Activated CD4-positive, alpha-beta memory T cell treated with anti-CD3 and anti-CD28 coated beads, Interleukin-2, amount 10 ng/mL, durations not matched to agents 7 days and 5 days (primary cell): Measurements from ENCODE around the gene TM9SF2. TPM values are rescaled to one million over a fixed set of nuclear protein-coding genes. Genes with fewer than 3 reads are reported as not detected.

Source experiments
- CTCF ChIA-PET: fragments of 350-600 bp; sonication (Branson Sonifier 250); formaldehyde crosslinking; loops from one replicate; lab custom pipeline; 2021; ENCODE audit warnings: antibody characterized with exemption, inconsistent platforms; lab: Charles Lee
- POLR2A ChIA-PET: fragments of 350-600 bp; sonication (Branson Sonifier 250); formaldehyde crosslinking; loops from one replicate; lab custom pipeline; 2021; ENCODE audit warnings: antibody characterized with exemption; lab: Charles Lee
- DNase-seq: peaks from one replicate; pipeline ENCODE4 v3.0.0-alpha.2; 2020
- H3K27ac Mint-ChIP-seq: one replicate; pipeline ENCODE4 v1.8.0; 2021; ENCODE audit warnings: mild to moderate bottlenecking, mixed read lengths
- H3K27me3 Mint-ChIP-seq: one replicate; pipeline ENCODE4 v1.8.0; 2021; ENCODE audit warnings: mixed read lengths
- H3K36me3 Mint-ChIP-seq: one replicate; pipeline ENCODE4 v1.8.0; 2021; ENCODE audit warnings: low read depth, mixed read lengths
- H3K4me1 Mint-ChIP-seq: one replicate; pipeline ENCODE4 v1.8.0; 2021; ENCODE audit warnings: mixed read lengths
- H3K4me3 Mint-ChIP-seq: one replicate; pipeline ENCODE4 v1.8.0; 2021; ENCODE audit warnings: mild to moderate bottlenecking, mixed read lengths
- H3K9me3 Mint-ChIP-seq: one replicate; pipeline ENCODE4 v1.8.0; 2021; ENCODE audit warnings: mixed read lengths
- total RNA-seq, 2 experiments: library from RNA; stranded (reverse); gene quantifications; one replicate each; pipeline ENCODE4 v1.2.3, GENCODE V29; 2021

Gene TM9SF2
- total RNA-seq, 2 experiments from 2014 or later = 84.5 to 88.6 TPM

GRCh38 chr13:99545361-99545760, 44.1 kb downstream of the TM9SF2 start:
- Mint-ChIP-seq H3K27ac (no peak overlapping the region), H3K36me3 (peaks cover 87% of the 10 kb centered on the region), H3K4me3 (no peak overlapping the region), H3K4me1 (peaks cover 68% of the 10 kb centered on the region), H3K9me3 (no peaks in the 10 kb centered on the region), H3K27me3 (no peaks in the 10 kb centered on the region)
- CTCF ChIA-PET = interaction anchor here (1.1 to 1.3 kb wide), 2 partner anchors 12 to 109 kb away, joined by 3 read pairs; no protein-coding TSS in a partner anchor
- no peak for DNase-seq
- POLR2A ChIA-PET = interaction anchor here (1.2 to 1.3 kb wide), 2 partner anchors 10 to 61 kb away, joined by 3 to 4 read pairs; partner anchors contain the start of gene CLYBL

GRCh38 chr13:99545979-99546378, 44.7 kb downstream of the TM9SF2 start:
- H3K9me3 Mint-ChIP-seq = no peaks in the 10 kb centered on the region
- peaks cover 62% of the 10 kb centered on the region for H3K4me1 Mint-ChIP-seq
- POLR2A ChIA-PET = interaction anchor here (1.2 to 1.4 kb wide), 2 partner anchors 50 to 60 kb away, joined by 3 to 4 read pairs; partner anchors contain the start of gene CLYBL
- H3K27ac Mint-ChIP-seq = no peak overlapping the region
- H3K27me3 Mint-ChIP-seq = no peaks in the 10 kb centered on the region
- CTCF ChIA-PET = interaction anchor here (0.9 to 1.3 kb wide), 2 partner anchors 12 to 74 kb away, joined by 3 read pairs; no protein-coding TSS in a partner anchor
- peaks cover 83% of the 10 kb centered on the region for H3K36me3 Mint-ChIP-seq
- no peak for DNase-seq
- no peak overlapping the region for H3K4me3 Mint-ChIP-seq

- no peaks in the 10 kb centered on the region for H3K27me3 Mint-ChIP-seq
- no peak for DNase-seq
- peak overlapping the region; percentile 20 for H3K27ac Mint-ChIP-seq
- peaks cover 82% of the 10 kb centered on the region for H3K36me3 Mint-ChIP-seq
- peaks cover 53% of the 10 kb centered on the region for H3K4me1 Mint-ChIP-seq
- no peak overlapping the region for H3K4me3 Mint-ChIP-seq
- ChIA-PET POLR2A (interaction anchor here (1.4 to 1.8 kb wide), 2 partner anchors 44 to 51 kb away, joined by 4 read pairs; no protein-coding TSS in a partner anchor), CTCF (interaction anchor here (0.6 to 1.3 kb wide), 3 partner anchors 11 to 689 kb away, joined by 3 read pairs; no protein-coding TSS in a partner anchor)
- H3K9me3 Mint-ChIP-seq = no peaks in the 10 kb centered on the region
Measured at GRCh38 chr13:99546878-99547277, 45.6 kb downstream of the TM9SF2 start.

DNA sequence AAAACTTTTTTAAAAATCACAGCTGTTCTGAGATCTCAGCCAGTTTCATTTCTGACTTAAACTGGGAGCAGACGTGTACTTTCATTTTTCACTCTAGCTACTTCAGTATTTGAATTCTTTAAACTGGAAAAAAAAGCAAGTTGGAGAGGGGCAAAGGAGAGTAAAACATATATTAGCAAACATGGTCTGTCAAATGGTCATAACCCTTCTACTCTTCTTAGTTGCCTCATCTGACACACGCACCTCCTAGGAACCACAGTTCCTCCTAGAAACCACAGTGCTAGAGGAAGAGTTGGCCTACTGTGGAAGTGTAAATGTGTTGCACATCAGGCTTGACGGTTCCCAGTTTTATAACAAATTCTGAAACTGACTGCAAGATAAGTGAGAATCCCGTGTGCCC, 47.2 kb downstream of the TM9SF2 start:
- Mint-ChIP-seq H3K27me3 (no peaks in the 10 kb centered on the region), H3K36me3 (peaks cover 80% of the 10 kb centered on the region), H3K4me3 (no peak overlapping the region), H3K9me3 (no peaks in the 10 kb centered on the region), H3K27ac (peak overlapping the region; percentile 50), H3K4me1 (peaks cover 39% of the 10 kb centered on the region)
- POLR2A ChIA-PET = interaction anchor here (1.3 to 1.8 kb wide), 2 partner anchors 10 to 45 kb away, joined by 3 to 4 read pairs; no protein-coding TSS in a partner anchor
- DNase-seq = no peak
- CTCF ChIA-PET = no interaction called here

- ChIA-PET POLR2A (no interaction called here), CTCF (interaction anchor here (1.2 kb wide), 1 partner anchor 10 kb away, joined by 4 read pairs; no protein-coding TSS in a partner anchor)
- no peak for DNase-seq
- Mint-ChIP-seq H3K4me3 (no peak overlapping the region), H3K36me3 (peaks cover 76% of the 10 kb centered on the region), H3K9me3 (no peaks in the 10 kb centered on the region), H3K4me1 (peaks cover 24% of the 10 kb centered on the region), H3K27ac (no peak overlapping the region), H3K27me3 (no peaks in the 10 kb centered on the region)
Measured at GRCh38 chr13:99553033-99553432, 51.8 kb downstream of the TM9SF2 start.

DNA sequence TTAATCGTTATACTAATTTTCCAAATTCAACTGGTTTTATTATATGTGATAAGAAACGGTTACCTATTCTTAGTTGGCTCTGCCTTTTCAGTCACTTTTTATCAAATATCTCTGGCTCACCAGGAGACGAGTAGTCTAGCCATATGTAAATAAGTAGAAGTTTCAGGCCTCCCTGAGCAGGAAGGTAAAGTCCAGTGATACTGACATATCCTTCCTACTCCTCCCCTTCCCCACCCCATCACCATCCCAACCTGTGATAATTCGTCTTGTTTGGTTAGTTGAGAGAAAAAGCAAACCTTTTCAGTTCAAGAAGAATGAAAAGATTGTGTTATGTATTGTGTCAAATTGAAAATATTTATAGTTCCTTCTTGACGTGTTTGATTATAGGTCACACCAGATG, 53.9 kb downstream of the TM9SF2 start:
- no peak for DNase-seq
- H3K36me3 Mint-ChIP-seq = peaks cover 78% of the 10 kb centered on the region
- H3K4me3 Mint-ChIP-seq = no peak overlapping the region
- H3K4me1 Mint-ChIP-seq = peaks cover 9% of the 10 kb centered on the region
- no peaks in the 10 kb centered on the region for H3K9me3 Mint-ChIP-seq
- ChIA-PET CTCF (no interaction called here), POLR2A (no interaction called here)
- no peak overlapping the region for H3K27ac Mint-ChIP-seq
- H3K27me3 Mint-ChIP-seq = no peaks in the 10 kb centered on the region

- H3K27ac Mint-ChIP-seq = no peak overlapping the region
Measured at GRCh38 chr13:99556867-99557443, 55.7 kb downstream of the TM9SF2 start.

GRCh38 chr13:99558570-99559180, 57.4 kb downstream of the TM9SF2 start:
- H3K36me3 Mint-ChIP-seq = peaks cover 80% of the 10 kb centered on the region
- no peak overlapping the region for H3K27ac Mint-ChIP-seq
- H3K9me3 Mint-ChIP-seq = no peaks in the 10 kb centered on the region
- POLR2A ChIA-PET = interaction anchor here (1.1 kb wide), 1 partner anchor 11 kb away, joined by 3 read pairs; no protein-coding TSS in a partner anchor
- no peak for DNase-seq
- H3K27me3 Mint-ChIP-seq = no peaks in the 10 kb centered on the region
- CTCF ChIA-PET = interaction anchor here (0.8 to 1.2 kb wide), 3 partner anchors 20 to 122 kb away, joined by 3 to 4 read pairs (median 3); no protein-coding TSS in a partner anchor
- H3K4me3 Mint-ChIP-seq = no peak overlapping the region
- peaks cover 9% of the 10 kb centered on the region for H3K4me1 Mint-ChIP-seq

More at GRCh38 chr13:99556867-99557443, 55.7 kb downstream of the TM9SF2 start:
- Mint-ChIP-seq H3K4me3 (no peak overlapping the region), H3K27me3 (no peaks in the 10 kb centered on the region), H3K9me3 (no peaks in the 10 kb centered on the region), H3K36me3 (peaks cover 79% of the 10 kb centered on the region), H3K4me1 (peaks cover 9% of the 10 kb centered on the region)
- CTCF ChIA-PET = interaction anchor here (0.9 to 1.0 kb wide), 2 partner anchors 11 to 52 kb away, joined by 3 read pairs; no protein-coding TSS in a partner anchor
- DNase-seq = no peak
- POLR2A ChIA-PET = no interaction called here

GRCh38 chr13:99559560-99559959, 58.3 kb downstream of the TM9SF2 start:
- Mint-ChIP-seq H3K4me3 (no peak overlapping the region), H3K9me3 (no peaks in the 10 kb centered on the region), H3K4me1 (peaks cover 9% of the 10 kb centered on the region), H3K36me3 (peaks cover 82% of the 10 kb centered on the region), H3K27ac (no peak overlapping the region), H3K27me3 (no peaks in the 10 kb centered on the region)
- no peak for DNase-seq
- CTCF ChIA-PET = no interaction called here
- POLR2A ChIA-PET = interaction anchor here (1.5 kb wide), 1 partner anchor 18 kb away, joined by 3 read pairs; no protein-coding TSS in a partner anchor

DNA sequence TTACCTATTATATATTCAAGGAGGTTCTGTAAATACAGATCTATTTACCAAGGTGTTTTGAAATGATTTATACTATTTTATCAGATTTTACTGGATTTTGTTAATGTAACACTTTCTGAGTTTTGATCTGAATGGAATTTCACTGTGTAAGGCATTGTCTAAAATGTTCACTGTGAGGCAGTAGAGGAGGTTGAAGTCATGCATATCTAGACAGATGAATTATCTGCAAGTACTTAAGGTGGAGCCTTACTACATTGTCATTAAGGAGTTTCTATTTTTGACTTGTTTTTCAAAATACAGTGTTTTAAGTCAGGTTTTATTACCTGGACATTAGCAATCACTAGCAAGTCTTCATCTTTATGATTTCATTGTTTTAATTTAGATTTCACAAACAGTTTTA, 62.1 kb downstream of the TM9SF2 start:
- Mint-ChIP-seq H3K36me3 (peaks cover 77% of the 10 kb centered on the region), H3K27me3 (no peaks in the 10 kb centered on the region), H3K4me1 (peaks cover 9% of the 10 kb centered on the region), H3K9me3 (peaks cover 2% of the 10 kb centered on the region), H3K27ac (no peak overlapping the region), H3K4me3 (no peak overlapping the region)
- POLR2A ChIA-PET = no interaction called here
- CTCF ChIA-PET = interaction anchor here (1.2 kb wide), 1 partner anchor 15 kb away, joined by 3 read pairs; no protein-coding TSS in a partner anchor
- DNase-seq = no peak

DNA sequence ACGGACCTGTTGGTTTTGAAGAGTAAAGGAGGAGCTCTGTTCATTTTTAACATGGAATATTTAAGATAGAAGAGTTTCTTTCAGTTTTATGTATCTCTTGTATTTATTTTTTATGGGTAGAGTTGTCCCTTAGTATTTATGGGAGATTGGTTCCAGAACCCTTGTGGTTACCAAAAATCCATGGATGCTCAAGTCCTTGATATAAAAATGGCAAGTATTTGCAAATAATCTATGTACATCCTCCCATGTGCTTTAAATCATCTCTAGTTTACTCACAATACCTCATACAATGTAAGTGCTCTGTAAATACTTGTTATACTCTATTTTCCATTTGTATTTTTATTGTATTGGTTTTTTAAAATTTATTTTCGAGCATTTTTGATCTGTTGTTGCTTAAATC, 63.1 kb downstream of the TM9SF2 start:
- no peak overlapping the region for H3K4me3 Mint-ChIP-seq
- ChIA-PET POLR2A (interaction anchor here (1.0 kb wide), 1 partner anchor 12 kb away, joined by 4 read pairs; no protein-coding TSS in a partner anchor), CTCF (interaction anchor here (1.2 kb wide), 1 partner anchor 14 kb away, joined by 3 read pairs; no protein-coding TSS in a partner anchor)
- peaks cover 9% of the 10 kb centered on the region for H3K4me1 Mint-ChIP-seq
- peaks cover 7% of the 10 kb centered on the region for H3K9me3 Mint-ChIP-seq
- no peak overlapping the region for H3K27ac Mint-ChIP-seq
- no peak for DNase-seq
- peaks cover 69% of the 10 kb centered on the region for H3K36me3 Mint-ChIP-seq
- no peaks in the 10 kb centered on the region for H3K27me3 Mint-ChIP-seq

- POLR2A ChIA-PET = interaction anchor here (1.0 kb wide), 1 partner anchor 11 kb away, joined by 4 read pairs; no protein-coding TSS in a partner anchor
Measured at GRCh38 chr13:99565478-99566124, 64.3 kb downstream of the TM9SF2 start.

More at GRCh38 chr13:99565478-99566124, 64.3 kb downstream of the TM9SF2 start:
- Mint-ChIP-seq H3K27me3 (no peaks in the 10 kb centered on the region), H3K27ac (no peak overlapping the region), H3K4me3 (no peak overlapping the region), H3K36me3 (peaks cover 60% of the 10 kb centered on the region), H3K9me3 (peaks cover 7% of the 10 kb centered on the region), H3K4me1 (peaks cover 9% of the 10 kb centered on the region)
- CTCF ChIA-PET = no interaction called here
- no peak for DNase-seq
